SK-N-SH (cell line): ENCODE results near the gene PLA2G4B. TPM values are rescaled to one million over a fixed set of nuclear protein-coding genes. Genes with fewer than 3 reads are reported as not detected.

ENCODE experiments used
- CTCF ChIA-PET: fragments of 300-600, 350-600 bp; formaldehyde crosslinking; extraction: SDS; loops from one replicate; lab custom pipeline; 2021; lab: Yijun Ruan, JAX
- POLR2A ChIA-PET: fragments of 350-600 bp; sonication (Branson Sonifier 250); formaldehyde crosslinking; extraction: SDS; loops from one replicate; lab custom pipeline; 2020; ENCODE audit warnings: antibody characterized with exemption, inconsistent platforms; lab: Yijun Ruan, JAX
- DNase-seq: peaks from one replicate; pipeline ENCODE4 v3.0.0; 2012
- H2AFZ ChIP-seq: fragments of 200-600 bp; sonication (generic); 2 replicates; pipeline ENCODE4 v1.8.1; 2016; ENCODE audit warnings: antibody characterized with exemption, mild to moderate bottlenecking, low read depth
- H3F3A ChIP-seq: fragments of 200-600 bp; sonication (generic); replicated peaks from 2 replicates; pipeline ENCODE3; 2016; ENCODE audit warnings: antibody characterized with exemption, mild to moderate bottlenecking; ENCODE audit not compliant: insufficient read depth
- H3K27ac ChIP-seq, 2 experiments: fragments of 200-500 bp in 1 of 2; fragments of 200-600 bp in 1 of 2; sonication (Bioruptor generic) in 1 of 2; sonication (generic), shearing (Covaris generic) in 1 of 2; 2 replicates each; pipeline versions ENCODE4 v1.5.1 to v1.6.1; 2014 to 2016; ENCODE audit warnings: low read depth in 2 of 2, inconsistent platforms in 1 of 2, low read length in 1 of 2, mild to moderate bottlenecking in 1 of 2, mixed read lengths in 1 of 2
- H3K27me3 ChIP-seq: fragments of 200-600 bp; sonication (generic), shearing (Covaris generic); 2 replicates; pipeline ENCODE4 v1.6.1; 2016; ENCODE audit warnings: mixed run types; ENCODE audit not compliant: insufficient read depth
- H3K36me3 ChIP-seq, 2 experiments: fragments of 200-500 bp in 1 of 2; fragments of 200-600 bp in 1 of 2; sonication (Bioruptor generic) in 1 of 2; sonication (generic) in 1 of 2; replicated peaks in 1 of 2; 2 replicates each; pipeline versions ENCODE3 to v1.5.1; 2014 to 2016; ENCODE audit warnings: low read length in 1 of 2, mild to moderate bottlenecking in 1 of 2; ENCODE audit not compliant: insufficient read depth in 2 of 2, control insufficient read depth in 1 of 2
- H3K4me1 ChIP-seq, 2 experiments: fragments of 200-500 bp in 1 of 2; fragments of 200-600 bp in 1 of 2; sonication (Bioruptor generic) in 1 of 2; sonication (generic), shearing (Covaris generic) in 1 of 2; 2 replicates each; pipeline versions ENCODE4 v1.5.1 to v1.6.1; 2014 to 2016; ENCODE audit warnings: low read depth in 1 of 2, low read length in 1 of 2, mixed run types in 1 of 2; ENCODE audit not compliant: insufficient read depth in 2 of 2, control insufficient read depth in 1 of 2
- H3K4me2 ChIP-seq: fragments of 200-600 bp; sonication (generic), shearing (Covaris generic); 2 replicates; pipeline ENCODE4 v1.6.1; 2017; ENCODE audit warnings: mixed run types
- H3K4me3 ChIP-seq, 2 experiments: fragments of 200-500 bp in 1 of 2; fragments of 200-600 bp in 1 of 2; sonication (Bioruptor generic) in 1 of 2; sonication (generic), shearing (Covaris generic) in 1 of 2; 2 replicates each; pipeline versions ENCODE4 v1.5.1 to v1.8.1; 2014 to 2016; ENCODE audit warnings: low read depth in 2 of 2, inconsistent platforms in 1 of 2, low read length in 1 of 2, mild to moderate bottlenecking in 1 of 2, mixed read lengths in 1 of 2, moderate library complexity in 1 of 2
- H3K79me2 ChIP-seq: fragments of 200-600 bp; sonication (generic); 2 replicates; pipeline ENCODE4 v1.8.1; 2017; ENCODE audit warnings: mild to moderate bottlenecking; ENCODE audit not compliant: insufficient read depth
- H3K9ac ChIP-seq: fragments of 200-600 bp; sonication (generic); 2 replicates; pipeline ENCODE4 v1.6.1; 2017; ENCODE audit warnings: mixed run types
- H3K9me2 ChIP-seq: fragments of 200-600 bp; sonication (generic); 2 replicates; pipeline ENCODE4 v1.6.1; 2017; ENCODE audit warnings: mixed run types
- H3K9me3 ChIP-seq: fragments of 200-600 bp; sonication (generic); 2 replicates; pipeline ENCODE4 v1.6.1; 2017; ENCODE audit warnings: mixed run types, mild to moderate bottlenecking, moderate library complexity
- H4K20me1 ChIP-seq: fragments of 200-600 bp; sonication (generic); 2 replicates; pipeline ENCODE4 v1.6.1; 2017; ENCODE audit warnings: mild to moderate bottlenecking, mixed run types; ENCODE audit not compliant: insufficient read depth
- CHD2 ChIP-seq: fragments of 150-350 bp; IDR thresholded peaks from 2 replicates; pipeline ENCODE4 v1.6.1; 2018; ENCODE audit warnings: low read length; ENCODE audit not compliant: partially characterized antibody
- EP300 ChIP-seq, 2 experiments: IDR thresholded peaks; 2 replicates each; pipeline versions ENCODE4 v1.4.0 to v1.6.1; 2012; ENCODE audit warnings: borderline replicate concordance in 1 of 2, low read depth in 1 of 2, low read length in 1 of 2
- EZH2phosphoT487 ChIP-seq: fragments of 200-600 bp; sonication (generic); IDR thresholded peaks from 2 replicates; pipeline ENCODE4 v1.6.1; 2017; ENCODE audit warnings: low read depth, mixed run types, mild to moderate bottlenecking, antibody characterized with exemption, moderate library complexity, borderline replicate concordance
- GABPA ChIP-seq: IDR thresholded peaks from 2 replicates; pipeline ENCODE4 v1.4.0; 2012; ENCODE audit warnings: low read depth, mild to moderate bottlenecking
- JUND ChIP-seq: IDR thresholded peaks from 2 replicates; pipeline ENCODE4 v1.4.0; 2012
- MEF2A ChIP-seq: IDR thresholded peaks from 2 replicates; pipeline ENCODE4 v1.4.0; 2012; ENCODE audit warnings: low read depth, borderline replicate concordance
- MXI1 ChIP-seq: IDR thresholded peaks from 2 replicates; pipeline ENCODE4 v1.6.1; 2012; ENCODE audit warnings: mild to moderate bottlenecking, low read depth, low read length, improper control_type of control experiment
- NFIC ChIP-seq: IDR thresholded peaks from 2 replicates; pipeline ENCODE4 v1.4.0; 2012; ENCODE audit warnings: borderline replicate concordance
- NRF1 ChIP-seq: IDR thresholded peaks from 2 replicates; pipeline ENCODE4 v1.6.1; 2012; ENCODE audit warnings: low read depth, mild to moderate bottlenecking, low read length
- RAD21 ChIP-seq: IDR thresholded peaks from 2 replicates; pipeline ENCODE4 v1.6.1; 2012; ENCODE audit warnings: mild to moderate bottlenecking, low read length
- RCOR1 ChIP-seq: fragments of 150-350 bp; IDR thresholded peaks from 2 replicates; pipeline ENCODE4 v1.6.1; 2017; ENCODE audit warnings: antibody characterized with exemption, low read length
- RFX5 ChIP-seq: IDR thresholded peaks from 2 replicates; pipeline ENCODE4 v1.6.1; 2012; ENCODE audit warnings: mild to moderate bottlenecking, improper control_type of control experiment, low read length
- SMC3 ChIP-seq: IDR thresholded peaks from 2 replicates; pipeline ENCODE4 v1.6.1; 2012; ENCODE audit warnings: low read depth, low read length, improper control_type of control experiment
- TCF12 ChIP-seq: IDR thresholded peaks from 2 replicates; pipeline ENCODE4 v1.4.0; 2012
- TEAD4 ChIP-seq: IDR thresholded peaks from 2 replicates; pipeline ENCODE4 v1.4.0; 2012; ENCODE audit warnings: mild to moderate bottlenecking, borderline replicate concordance; ENCODE audit not compliant: insufficient read depth
- WGBS: methylation state at CpG from one replicate; pipeline ENCODE4 v1.1.6; 2017; ENCODE audit warnings: low lambda C conversion rate; 5-methylcytosine and 5-hydroxymethylcytosine counted together
- polyA plus RNA-seq, 3 experiments: library from polyadenylated mRNA; depleted of rRNA; stranded (reverse); fragments of >200 nt; gene quantifications; 2 replicates each; pipeline ENCODE4 v1.2.3, GENCODE V29; 2012
- TF ChIP-seq, protein P1 (sequence below): IDR thresholded peaks from 2 replicates; pipeline ENCODE4 v1.4.0; 2012; ENCODE audit warnings: low read depth, borderline replicate concordance
- TF ChIP-seq, protein P2 (sequence below): fragments of 150-350 bp; IDR thresholded peaks from 2 replicates; pipeline ENCODE4 v1.6.1; 2016; ENCODE audit warnings: mild to moderate bottlenecking, low read depth, low read length
- TF ChIP-seq, protein P3 (sequence below): fragments of 200-600 bp; sonication (generic); IDR thresholded peaks from 2 replicates; pipeline ENCODE4 v1.6.1; 2017; ENCODE audit warnings: antibody characterized with exemption, mild to moderate bottlenecking, moderate library complexity

Gene PLA2G4B
- polyA plus RNA-seq, 1 of the 3 experiments (the other 2 are of a cell fraction): 5.3 TPM

DNA sequence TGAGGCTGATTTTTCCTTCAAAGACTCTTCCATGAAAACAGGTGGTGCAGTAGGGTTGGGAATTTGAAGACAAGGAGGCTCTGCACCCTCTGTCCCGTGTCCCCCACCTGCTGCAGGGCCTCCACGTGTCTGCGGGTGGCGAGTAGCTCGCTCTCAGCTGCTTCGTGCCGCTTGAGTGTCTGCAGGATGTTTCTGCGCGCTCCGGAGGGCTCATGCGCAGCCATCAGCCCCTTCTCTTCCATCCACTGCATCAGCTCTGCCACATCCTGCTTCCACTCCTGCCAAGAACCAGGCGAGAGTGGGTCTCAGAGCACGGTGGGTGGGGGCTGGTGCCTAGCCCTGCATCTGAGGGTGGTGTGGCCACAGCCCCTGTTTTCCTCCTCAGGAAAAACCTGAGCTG, 37.4 kb downstream of the PLA2G4B start:
- no peaks in the 10 kb centered on the region for H3K9me2 ChIP-seq
- POLR2A ChIA-PET: interaction anchor here (0.8 to 1.6 kb wide), 2 partner anchors 10 to 14 kb away, joined by 3 to 4 read pairs; no protein-coding TSS in a partner anchor
- H3K27me3 ChIP-seq: no peaks in the 10 kb centered on the region
- 30% methylated on average over 3 of the region's 13 CpGs for WGBS
- no peaks in the 10 kb centered on the region for H3K9me3 ChIP-seq
- H3K4me2 ChIP-seq: no peak overlapping the region
- H3K9ac ChIP-seq: no peak overlapping the region
- no peaks in the 10 kb centered on the region for H3K36me3 ChIP-seq
- no peaks in the 10 kb centered on the region for H3F3A ChIP-seq
- no peak for DNase-seq
- H3K27ac ChIP-seq: no peak overlapping the region; a peak in 1 of 4 replicates
- H2AFZ ChIP-seq: no peak overlapping the region
- CTCF ChIA-PET: interaction anchor here (1.7 kb wide), 1 partner anchor 16 kb away, joined by 6 read pairs; no protein-coding TSS in a partner anchor
- H3K4me1 ChIP-seq: peaks cover 0 to 25% of the 10 kb centered on the region in 2 experiments; a peak in 1 of 4 replicates
- H3K4me3 ChIP-seq: no peak overlapping the region
- TF ChIP-seq MEF2A (no peak), MXI1 (no peak), RFX5 (no peak), JUND (no peak), GABPA (no peak), RAD21 (no peak), CHD2 (no peak), NFIC (no peak), SMC3 (no peak), RCOR1 (no peak)
- TF ChIP-seq, protein P1, sequence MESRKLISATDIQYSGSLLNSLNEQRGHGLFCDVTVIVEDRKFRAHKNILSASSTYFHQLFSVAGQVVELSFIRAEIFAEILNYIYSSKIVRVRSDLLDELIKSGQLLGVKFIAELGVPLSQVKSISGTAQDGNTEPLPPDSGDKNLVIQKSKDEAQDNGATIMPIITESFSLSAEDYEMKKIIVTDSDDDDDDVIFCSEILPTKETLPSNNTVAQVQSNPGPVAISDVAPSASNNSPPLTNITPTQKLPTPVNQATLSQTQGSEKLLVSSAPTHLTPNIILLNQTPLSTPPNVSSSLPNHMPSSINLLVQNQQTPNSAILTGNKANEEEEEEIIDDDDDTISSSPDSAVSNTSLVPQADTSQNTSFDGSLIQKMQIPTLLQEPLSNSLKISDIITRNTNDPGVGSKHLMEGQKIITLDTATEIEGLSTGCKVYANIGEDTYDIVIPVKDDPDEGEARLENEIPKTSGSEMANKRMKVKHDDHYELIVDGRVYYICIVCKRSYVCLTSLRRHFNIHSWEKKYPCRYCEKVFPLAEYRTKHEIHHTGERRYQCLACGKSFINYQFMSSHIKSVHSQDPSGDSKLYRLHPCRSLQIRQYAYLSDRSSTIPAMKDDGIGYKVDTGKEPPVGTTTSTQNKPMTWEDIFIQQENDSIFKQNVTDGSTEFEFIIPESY: no peak
- TF ChIP-seq, protein P2, sequence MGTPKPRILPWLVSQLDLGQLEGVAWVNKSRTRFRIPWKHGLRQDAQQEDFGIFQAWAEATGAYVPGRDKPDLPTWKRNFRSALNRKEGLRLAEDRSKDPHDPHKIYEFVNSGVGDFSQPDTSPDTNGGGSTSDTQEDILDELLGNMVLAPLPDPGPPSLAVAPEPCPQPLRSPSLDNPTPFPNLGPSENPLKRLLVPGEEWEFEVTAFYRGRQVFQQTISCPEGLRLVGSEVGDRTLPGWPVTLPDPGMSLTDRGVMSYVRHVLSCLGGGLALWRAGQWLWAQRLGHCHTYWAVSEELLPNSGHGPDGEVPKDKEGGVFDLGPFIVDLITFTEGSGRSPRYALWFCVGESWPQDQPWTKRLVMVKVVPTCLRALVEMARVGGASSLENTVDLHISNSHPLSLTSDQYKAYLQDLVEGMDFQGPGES: no peak
- no peaks in the 10 kb centered on the region for H3K79me2 ChIP-seq
- H4K20me1 ChIP-seq: no peaks in the 10 kb centered on the region

DNA sequence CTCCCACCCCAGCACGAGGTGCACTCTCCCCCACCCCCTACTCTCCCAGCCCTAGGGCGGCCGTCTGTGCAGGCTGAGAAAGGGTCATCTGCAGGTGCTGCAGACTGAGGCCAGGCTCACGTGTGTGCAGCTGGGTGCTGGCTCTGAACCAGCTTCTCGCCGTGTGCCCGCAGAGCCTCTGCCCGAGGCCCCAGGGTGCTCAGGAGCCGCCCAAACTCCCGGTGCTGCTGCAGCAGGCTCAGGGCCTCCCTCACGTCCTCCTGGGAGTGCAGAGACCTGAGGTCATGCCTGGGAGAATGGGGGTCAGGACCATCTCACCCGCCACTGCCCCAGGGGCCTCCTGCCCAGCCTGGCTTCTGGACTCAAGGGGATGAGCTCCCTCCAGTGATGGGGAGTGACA, 38.0 kb downstream of the PLA2G4B start:
- H3F3A ChIP-seq: no peaks in the 10 kb centered on the region
- peaks cover 0 to 25% of the 10 kb centered on the region in 2 experiments; a peak in 1 of 4 replicates for H3K4me1 ChIP-seq
- no peaks in the 10 kb centered on the region for H3K9me3 ChIP-seq
- no peaks in the 10 kb centered on the region for H3K79me2 ChIP-seq
- no peak overlapping the region for H3K9ac ChIP-seq
- no peaks in the 10 kb centered on the region for H3K9me2 ChIP-seq
- WGBS: 40% methylated on average over 3 of the region's 12 CpGs
- ChIA-PET POLR2A (interaction anchor here (0.8 to 1.6 kb wide), 2 partner anchors 9 to 14 kb away, joined by 3 to 4 read pairs; no protein-coding TSS in a partner anchor), CTCF (interaction anchor here (1.7 kb wide), 1 partner anchor 16 kb away, joined by 6 read pairs; no protein-coding TSS in a partner anchor)
- H3K4me3 ChIP-seq: no peak overlapping the region
- TF ChIP-seq EP300 (IDR thresholded peaks at IDR 0.05; ENCODE audit: borderline replicate concordance in 1 of 2, low read depth in 1 of 2, low read length in 1 of 2) (no peak), NRF1 (no peak), RAD21 (no peak), TCF12 (no peak), EZH2phosphoT487 (no peak), TEAD4 (no peak)
- TF ChIP-seq, protein P3, sequence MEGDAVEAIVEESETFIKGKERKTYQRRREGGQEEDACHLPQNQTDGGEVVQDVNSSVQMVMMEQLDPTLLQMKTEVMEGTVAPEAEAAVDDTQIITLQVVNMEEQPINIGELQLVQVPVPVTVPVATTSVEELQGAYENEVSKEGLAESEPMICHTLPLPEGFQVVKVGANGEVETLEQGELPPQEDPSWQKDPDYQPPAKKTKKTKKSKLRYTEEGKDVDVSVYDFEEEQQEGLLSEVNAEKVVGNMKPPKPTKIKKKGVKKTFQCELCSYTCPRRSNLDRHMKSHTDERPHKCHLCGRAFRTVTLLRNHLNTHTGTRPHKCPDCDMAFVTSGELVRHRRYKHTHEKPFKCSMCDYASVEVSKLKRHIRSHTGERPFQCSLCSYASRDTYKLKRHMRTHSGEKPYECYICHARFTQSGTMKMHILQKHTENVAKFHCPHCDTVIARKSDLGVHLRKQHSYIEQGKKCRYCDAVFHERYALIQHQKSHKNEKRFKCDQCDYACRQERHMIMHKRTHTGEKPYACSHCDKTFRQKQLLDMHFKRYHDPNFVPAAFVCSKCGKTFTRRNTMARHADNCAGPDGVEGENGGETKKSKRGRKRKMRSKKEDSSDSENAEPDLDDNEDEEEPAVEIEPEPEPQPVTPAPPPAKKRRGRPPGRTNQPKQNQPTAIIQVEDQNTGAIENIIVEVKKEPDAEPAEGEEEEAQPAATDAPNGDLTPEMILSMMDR: no peak
- H2AFZ ChIP-seq: no peak overlapping the region
- peak; percentile 60 for DNase-seq
- H3K27me3 ChIP-seq: no peaks in the 10 kb centered on the region
- no peak overlapping the region for H3K4me2 ChIP-seq
- H4K20me1 ChIP-seq: no peaks in the 10 kb centered on the region
- H3K27ac ChIP-seq: no peak overlapping the region; a peak in 1 of 4 replicates
- H3K36me3 ChIP-seq: no peaks in the 10 kb centered on the region
